Esophagus muscularis mucosa (tissue), 4 donors: ENCODE measurements around the gene CYP51A1. TPM values are rescaled to one million over a fixed set of nuclear protein-coding genes. Genes with fewer than 3 reads are reported as not detected.
"Not testable (repeated sequence)": the region's sequence is repeated elsewhere in the genome, so short reads cannot be mapped to it uniquely, and the experiment has no call there.

Experiments used
- DNase-seq: peaks from one replicate; pipeline ENCODE4 v3.0.0-alpha.2; 2017; ENCODE audit errors: extremely low spot score
- H3K27ac ChIP-seq, 4 donors: fragments of 200-600 bp; sonication (generic); replicated peaks in 1 of 4; 1 replicate in 3 of 4; 2 replicates in 1 of 4; pipeline ENCODE4 v1.5.1; 2016 to 2019; ENCODE audit warnings: mild to moderate bottlenecking in 1 of 4
- H3K27me3 ChIP-seq, 4 donors: fragments of 200-600 bp; sonication (generic); one replicate each; pipeline versions ENCODE4 v1.5.1 to v1.6.0; 2016 to 2019
- H3K36me3 ChIP-seq, 4 donors: fragments of 200-600 bp; sonication (generic); one replicate each; pipeline ENCODE4 v1.5.1; 2016 to 2019
- H3K4me1 ChIP-seq, 4 donors: fragments of 200-600 bp; sonication (generic); one replicate each; pipeline ENCODE4 v1.5.1; 2016 to 2019
- H3K4me3 ChIP-seq, 4 donors: fragments of 200-600 bp; sonication (generic); 1 replicate in 2 of 4; 2 replicates in 2 of 4; pipeline ENCODE4 v1.5.1; 2016 to 2019; ENCODE audit warnings: mild to moderate bottlenecking in 4 of 4, moderate library complexity in 1 of 4
- H3K9me3 ChIP-seq, 4 donors: fragments of 200-600 bp; sonication (generic); 1 replicate in 3 of 4; 2 replicates in 1 of 4; pipeline ENCODE4 v1.5.1; 2016 to 2019
- EP300 ChIP-seq: sonication (generic); formaldehyde crosslinking; IDR thresholded peaks from one replicate; pipeline ENCODE4 v1.6.1; 2017; ENCODE audit warnings: antibody characterized with exemption
- POLR2A ChIP-seq: fragments of 450-650 bp; IDR thresholded peaks from one replicate; pipeline ENCODE4 v1.6.1; 2017; ENCODE audit warnings: antibody characterized with exemption, moderate library complexity, mild to moderate bottlenecking, low read depth
- POLR2AphosphoS5 ChIP-seq, 2 donors: sonication (generic); formaldehyde crosslinking; IDR thresholded peaks; one replicate each; pipeline ENCODE4 v1.6.1; 2017; ENCODE audit warnings: antibody characterized with exemption in 2 of 2
- WGBS: methylation state at CpG from one replicate; pipeline ENCODE4 v1.1.5; 2018; 5-methylcytosine and 5-hydroxymethylcytosine counted together
- intact Hi-C: fragments of 100-400 bp; cut with DNase I; formaldehyde crosslinking; loops from one replicate; pipeline ENCODE4 v1.15.1; 2023
- total RNA-seq, 4 donors: library from RNA; depleted of rRNA; stranded (reverse); fragments of >200 nt; gene quantifications; one replicate each; pipeline versions ENCODE4 v1.1.0 to v1.2.1, GENCODE V29; 2016
- TF ChIP-seq, protein P1 (sequence below), 3 experiments: fragments of 200-600 bp in 2 of 3; fragments of 450-650 bp in 1 of 3; sonication (generic) in 2 of 3; IDR thresholded peaks; one replicate each; pipeline ENCODE4 v1.5.1; 2017 to 2019; ENCODE audit warnings: antibody characterized with exemption in 3 of 3, mild to moderate bottlenecking in 2 of 3, moderate library complexity in 1 of 3

The CYP51A1 gene
- total RNA-seq, 4 donors from 2014 or later: 21.7 to 32.8 (median 27.3) TPM

DNA sequence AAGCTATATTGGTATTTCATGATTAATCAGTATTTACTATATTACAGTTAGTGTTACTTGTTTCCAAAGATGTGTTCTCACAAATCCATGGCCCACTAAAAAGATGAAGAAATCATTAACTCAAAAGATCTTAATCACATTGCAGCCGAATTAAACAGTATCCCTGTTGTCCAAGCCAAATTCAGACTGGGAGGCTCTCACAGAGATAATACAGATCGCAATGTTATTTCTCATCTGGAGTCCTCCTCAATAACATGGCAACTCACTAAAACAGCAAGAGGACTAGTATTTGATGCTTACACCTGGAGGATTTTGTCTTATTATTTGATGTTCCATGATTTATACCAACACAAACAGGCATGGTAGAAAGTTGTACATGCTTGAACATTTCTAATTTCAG lies 23.4 kb downstream of the CYP51A1 start:
- 80% methylated on average over 2 of the region's 2 CpGs for WGBS
- peaks cover 22 to 81% (median 47%) of the 10 kb centered on the region in 4 donors for H3K36me3 ChIP-seq
- H3K27ac ChIP-seq: no peak overlapping the region
- no peak for DNase-seq
- no peak for TF ChIP-seq POLR2AphosphoS5 (IDR thresholded peaks at IDR 0.05)
- no peak for TF ChIP-seq EP300
- TF ChIP-seq, protein P1, sequence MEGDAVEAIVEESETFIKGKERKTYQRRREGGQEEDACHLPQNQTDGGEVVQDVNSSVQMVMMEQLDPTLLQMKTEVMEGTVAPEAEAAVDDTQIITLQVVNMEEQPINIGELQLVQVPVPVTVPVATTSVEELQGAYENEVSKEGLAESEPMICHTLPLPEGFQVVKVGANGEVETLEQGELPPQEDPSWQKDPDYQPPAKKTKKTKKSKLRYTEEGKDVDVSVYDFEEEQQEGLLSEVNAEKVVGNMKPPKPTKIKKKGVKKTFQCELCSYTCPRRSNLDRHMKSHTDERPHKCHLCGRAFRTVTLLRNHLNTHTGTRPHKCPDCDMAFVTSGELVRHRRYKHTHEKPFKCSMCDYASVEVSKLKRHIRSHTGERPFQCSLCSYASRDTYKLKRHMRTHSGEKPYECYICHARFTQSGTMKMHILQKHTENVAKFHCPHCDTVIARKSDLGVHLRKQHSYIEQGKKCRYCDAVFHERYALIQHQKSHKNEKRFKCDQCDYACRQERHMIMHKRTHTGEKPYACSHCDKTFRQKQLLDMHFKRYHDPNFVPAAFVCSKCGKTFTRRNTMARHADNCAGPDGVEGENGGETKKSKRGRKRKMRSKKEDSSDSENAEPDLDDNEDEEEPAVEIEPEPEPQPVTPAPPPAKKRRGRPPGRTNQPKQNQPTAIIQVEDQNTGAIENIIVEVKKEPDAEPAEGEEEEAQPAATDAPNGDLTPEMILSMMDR (IDR thresholded peaks at IDR 0.05): no peak
- no peak overlapping the region for H3K4me3 ChIP-seq
- H3K4me1 ChIP-seq: no peaks in the 10 kb centered on the region
- intact Hi-C loops: no loop called here
- no peaks in the 10 kb centered on the region for H3K27me3 ChIP-seq
- H3K9me3 ChIP-seq: no peaks in the 10 kb centered on the region

DNA sequence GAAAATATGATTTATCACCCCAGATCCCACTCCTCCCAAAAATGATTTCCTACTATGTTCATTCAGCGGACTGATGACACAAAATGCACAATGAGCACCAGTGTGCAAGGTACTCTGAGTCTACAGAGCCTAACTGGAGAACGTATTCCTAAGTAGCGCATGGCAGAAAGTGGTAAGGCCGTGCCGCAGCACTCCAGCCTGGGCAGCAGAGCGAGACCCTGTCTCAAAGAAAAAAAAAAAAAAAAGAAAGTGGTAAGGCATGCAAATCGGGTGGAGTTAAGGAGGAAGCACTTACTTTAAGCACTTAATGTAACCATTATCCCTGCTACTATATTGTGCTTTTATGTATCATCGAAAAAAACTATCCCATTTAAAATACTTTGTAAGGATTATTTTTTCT lies 25.5 kb downstream of the CYP51A1 start:
- intact Hi-C loops: loop anchor here (10.0 kb wide), 1 partner anchor 106 kb away; no protein-coding TSS in a partner anchor
- H3K4me3 ChIP-seq: no peak overlapping the region
- H3K27ac ChIP-seq: no peak overlapping the region
- peaks cover 22 to 84% (median 51%) of the 10 kb centered on the region in 4 donors for H3K36me3 ChIP-seq
- WGBS: 96% methylated on average over 8 of the region's 8 CpGs
- no peaks in the 10 kb centered on the region for H3K27me3 ChIP-seq
- TF ChIP-seq, protein P1 (IDR thresholded peaks at IDR 0.05): no peak
- no peak for TF ChIP-seq POLR2AphosphoS5 (IDR thresholded peaks at IDR 0.05)
- no peaks in the 10 kb centered on the region for H3K4me1 ChIP-seq
- DNase-seq: no peak
- H3K9me3 ChIP-seq: no peaks in the 10 kb centered on the region

DNA sequence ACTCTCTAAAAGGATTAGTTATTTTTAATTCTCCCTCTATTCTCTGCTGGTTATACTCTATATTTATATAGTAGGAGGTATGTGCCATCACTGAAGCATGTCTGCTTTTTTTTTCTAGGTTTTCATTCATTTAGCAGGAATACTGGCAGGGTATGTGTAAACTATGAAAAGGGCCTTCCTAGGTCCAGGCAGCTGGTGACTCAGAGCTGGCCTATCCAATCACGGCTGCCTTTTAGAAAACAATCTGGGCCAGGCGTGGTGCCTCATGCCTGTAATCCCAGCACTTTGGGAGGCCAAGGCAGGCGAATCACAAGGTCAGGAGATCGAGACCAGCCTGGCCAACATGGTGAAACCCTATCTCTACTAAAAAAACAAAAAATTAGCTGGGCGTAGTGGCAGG lies 31.4 kb downstream of the CYP51A1 start:
- intact Hi-C loops: loop anchor here (10.0 kb wide), 1 partner anchor 112 kb away; no protein-coding TSS in a partner anchor
- H3K4me1 ChIP-seq, H3K27ac ChIP-seq, H3K4me3 ChIP-seq, H3K27me3 ChIP-seq, H3K9me3 ChIP-seq, DNase-seq: not testable (repeated sequence)
- peaks cover 14 to 98% (median 81%) of the 10 kb centered on the region in 4 donors for H3K36me3 ChIP-seq
- 93% methylated on average over 5 of the region's 5 CpGs for WGBS

DNA sequence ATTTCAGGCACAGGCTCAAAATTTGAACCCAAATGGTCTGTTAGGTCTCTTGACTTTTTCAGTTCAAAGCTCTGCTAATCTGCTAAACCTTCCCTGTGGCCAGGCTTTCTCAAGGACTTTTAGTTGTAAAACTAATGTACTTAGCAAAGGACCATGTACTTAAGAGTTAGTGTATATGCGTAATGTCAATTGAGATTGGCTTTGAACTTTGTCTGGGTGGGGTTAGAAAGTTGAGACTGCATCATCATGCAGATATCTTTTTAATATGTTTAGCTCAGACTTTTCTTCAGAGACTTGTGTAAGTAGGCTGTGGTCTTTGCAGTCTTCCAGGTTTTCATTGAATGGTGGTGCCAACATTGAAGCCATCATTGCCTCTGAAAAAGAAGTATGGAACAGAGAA lies 33.7 kb downstream of the CYP51A1 start:
- Histone ChIP-seq H3K4me3 (no peak overlapping the region), H3K27ac (no peak overlapping the region), H3K36me3 (peaks cover 26 to 99% (median 81%) of the 10 kb centered on the region in 4 donors), H3K27me3 (no peaks in the 10 kb centered on the region), H3K9me3 (no peaks in the 10 kb centered on the region), H3K4me1 (no peaks in the 10 kb centered on the region)
- TF ChIP-seq POLR2AphosphoS5 (IDR thresholded peaks at IDR 0.05): no peak
- no peak for TF ChIP-seq POLR2A
- TF ChIP-seq, protein P1 (IDR thresholded peaks at IDR 0.05): no peak
- no peak for TF ChIP-seq EP300
- intact Hi-C loops: loop anchor here (10.0 kb wide), 1 partner anchor 114 kb away; no protein-coding TSS in a partner anchor
- WGBS: 88% methylated on average over 1 of the region's 1 CpG
- DNase-seq: no peak

DNA sequence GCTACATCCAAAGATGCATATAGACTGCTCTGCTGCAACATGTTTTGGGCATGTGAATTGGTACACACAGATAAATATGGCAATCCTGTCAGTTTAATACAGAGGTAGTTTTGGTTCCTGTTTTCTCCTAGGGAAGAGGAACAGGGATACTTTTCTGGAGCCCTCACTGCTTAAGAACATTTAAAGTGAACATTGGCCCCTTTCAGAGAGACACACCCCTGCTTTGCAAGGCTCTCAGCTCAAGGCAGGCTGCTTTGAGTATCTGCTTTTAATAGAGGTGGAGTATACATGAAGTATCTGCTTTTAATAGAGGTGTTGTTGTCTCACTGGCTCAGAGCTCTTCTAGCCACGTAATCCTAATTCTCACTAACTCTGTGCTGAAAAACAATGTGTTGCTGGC lies 38.9 kb downstream of the CYP51A1 start:
- Histone ChIP-seq H3K4me3 (no peak overlapping the region), H3K36me3 (peaks cover 52 to 94% (median 79%) of the 10 kb centered on the region in 4 donors), H3K27ac (no peak overlapping the region), H3K9me3 (no peaks in the 10 kb centered on the region), H3K27me3 (no peaks in the 10 kb centered on the region), H3K4me1 (no peaks in the 10 kb centered on the region)
- WGBS: 50% methylated on average over 1 of the region's 1 CpG
- DNase-seq: no peak
- TF ChIP-seq, protein P1 (IDR thresholded peaks at IDR 0.05): no peak
- TF ChIP-seq EP300 (no peak), POLR2A (no peak), POLR2AphosphoS5 (IDR thresholded peaks at IDR 0.05) (no peak)
- intact Hi-C loops: no loop called here
